ENCODE measurements around the gene DTNB.

- no peak for TF ChIP-seq KLF10 (tag by site-specific recombination; IDR thresholded peaks at IDR 0.05)
- no peak for TF ChIP-seq HOXD13 (CRISPR knock-in tag; IDR thresholded peaks at IDR 0.05; ENCODE audit: borderline replicate concordance)
- no peak for TF ChIP-seq CTCF (tag by site-specific recombination; IDR thresholded peaks at IDR 0.05)
- no peak for TF ChIP-seq MZF1 (tag by site-specific recombination; IDR thresholded peaks at IDR 0.05; ENCODE audit: borderline replicate concordance)
These were observed 112.1 kb downstream of the DTNB start for GRCh38 chr2:25561136-25561850.
